BE2C (cell line): Measurements from ENCODE around the gene RNF187.

Experiments used
- DNase-seq: peaks from one replicate; pipeline ENCODE4 v3.0.0-alpha.2; 2020
- H3K27me3 ChIP-seq: fragments of 250-450 bp; sonication (Bioruptor Pico); 2 replicates; pipeline ENCODE4 v1.5.1; 2020; ENCODE audit warnings: mild to moderate bottlenecking
- H3K36me3 ChIP-seq: fragments of 250-450 bp; sonication (Bioruptor Pico); 2 replicates; pipeline ENCODE4 v1.5.1; 2020; ENCODE audit warnings: mild to moderate bottlenecking
- H3K4me1 ChIP-seq: fragments of 250-450 bp; sonication (Bioruptor Pico); 2 replicates; pipeline ENCODE4 v1.5.1; 2020
- H3K4me3 ChIP-seq: 2 replicates; pipeline ENCODE4 v1.5.1; 2011; ENCODE audit warnings: low read depth, low read length
- H3K9me3 ChIP-seq: fragments of 250-450 bp; sonication (Bioruptor Pico); 2 replicates; pipeline ENCODE4 v1.5.1; 2020
- CTCF ChIP-seq: IDR thresholded peaks from 2 replicates; pipeline ENCODE4 v1.5.1; 2012; ENCODE audit warnings: mild to moderate bottlenecking, low read depth, low read length

Gene RNF187

GRCh38 chr1:228457396-228458176 is 29.6 kb upstream of the RNF187 start:
- TF ChIP-seq CTCF: no peak; the same call in 1 of the 2 replicates
- peak overlapping the region; percentile 85 for H3K4me3 ChIP-seq
- H3K27me3 ChIP-seq: no peaks in the 10 kb centered on the region
- H3K36me3 ChIP-seq: peaks cover 8% of the 10 kb centered on the region
- no peaks in the 10 kb centered on the region for H3K9me3 ChIP-seq
- peak; percentile 91 for DNase-seq
- no peaks in the 10 kb centered on the region for H3K4me1 ChIP-seq

- TF ChIP-seq CTCF: peak; percentile 79
- peak; percentile 87 for DNase-seq
- no peaks in the 10 kb centered on the region for H3K9me3 ChIP-seq
- H3K36me3 ChIP-seq: peaks cover 5% of the 10 kb centered on the region; the same call in 1 of the 2 replicates
- peak overlapping the region; percentile 85 for H3K4me3 ChIP-seq
- H3K27me3 ChIP-seq: no peaks in the 10 kb centered on the region
- H3K4me1 ChIP-seq: no peaks in the 10 kb centered on the region
Measured at GRCh38 chr1:228459091-228459993, 27.8 kb upstream of the RNF187 start.

GRCh38 chr1:228460821-228461220 is 26.4 kb upstream of the RNF187 start:
- Histone ChIP-seq H3K27me3 (no peaks in the 10 kb centered on the region), H3K36me3 (no peaks in the 10 kb centered on the region), H3K9me3 (no peaks in the 10 kb centered on the region), H3K4me1 (no peaks in the 10 kb centered on the region), H3K4me3 (no peak overlapping the region)
- TF ChIP-seq CTCF: no peak
- no peak for DNase-seq

- no peaks in the 10 kb centered on the region for H3K4me1 ChIP-seq
- no peaks in the 10 kb centered on the region for H3K9me3 ChIP-seq
- H3K4me3 ChIP-seq: peak overlapping the region; percentile 88
- no peaks in the 10 kb centered on the region for H3K27me3 ChIP-seq
- TF ChIP-seq CTCF: no peak
- DNase-seq: no peak
- H3K36me3 ChIP-seq: no peaks in the 10 kb centered on the region
Measured at GRCh38 chr1:228462560-228462959, 24.6 kb upstream of the RNF187 start.

GRCh38 chr1:228463009-228463558 is 24.1 kb upstream of the RNF187 start:
- no peak for TF ChIP-seq CTCF
- no peaks in the 10 kb centered on the region for H3K27me3 ChIP-seq
- H3K4me3 ChIP-seq: peak overlapping the region; percentile 88
- no peak for DNase-seq
- H3K36me3 ChIP-seq: no peaks in the 10 kb centered on the region
- H3K9me3 ChIP-seq: no peaks in the 10 kb centered on the region
- H3K4me1 ChIP-seq: no peaks in the 10 kb centered on the region
